ENCODE results near the gene OR8B8. TPM values are rescaled to one million over a fixed set of nuclear protein-coding genes. Genes with fewer than 3 reads are reported as not detected.

OR8B8 gene
- total and polyA plus RNA-seq, 2 of the 4 experiments (the other 2 are of a cell fraction): not detected

GRCh38 chr11:124402326-124402922 lies 43.1 kb downstream of the OR8B8 start (continued):
- no peak for TF ChIP-seq RFX5 (IDR thresholded peaks at IDR 0.05; ENCODE audit: low read depth, low read length)

DNA sequence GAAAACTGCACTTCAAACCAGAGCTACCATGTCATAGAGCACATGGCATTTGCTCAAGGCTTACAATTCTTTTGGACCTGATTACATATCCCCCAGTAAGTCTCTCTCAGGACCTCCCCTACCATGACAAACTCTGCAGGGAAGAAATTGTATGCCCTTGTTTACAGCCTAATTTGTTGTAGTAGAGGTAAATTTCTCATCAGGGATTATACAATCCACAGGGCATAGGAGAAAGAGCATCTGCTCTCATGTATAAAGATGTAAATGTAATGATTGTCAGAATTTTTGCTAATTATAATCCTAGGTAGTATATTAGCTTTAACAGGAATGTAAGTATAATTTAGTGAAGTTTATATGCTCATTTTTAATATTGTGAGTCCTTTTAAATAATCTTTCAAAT lies 46.6 kb downstream of the OR8B8 start, which contains the start of gene OR8B3:
OR8B3 (minus strand) TSS at position 101 of the 400 bp plus-strand sequence. CDS start 1,673 bp downstream, outside the sequence.
- DNase-seq (no peak), ATAC-seq (ENCODE audit: low read depth) (no peak)
- Histone ChIP-seq H3K23ac (ENCODE audit: low read depth, low read length) (no peak within 1 kb of the TSS), H4K5ac (ENCODE audit: low read depth, low read length) (no peak within 1 kb of the TSS), H3K18ac (ENCODE audit: low read depth, low read length) (no peak within 1 kb of the TSS), H2BK20ac (ENCODE audit: low read depth, low read length) (no peak within 1 kb of the TSS), H3K14ac (replicated peaks; ENCODE audit: low read depth, low read length) (no peak within 1 kb of the TSS), H2BK120ac (ENCODE audit: low read depth, low read length) (no peak within 1 kb of the TSS), H2AK5ac (ENCODE audit: low read depth, low read length) (no peak within 1 kb of the TSS), H2AK9ac (replicated peaks; ENCODE audit: low read depth, low read length, poor library complexity) (no peak within 1 kb of the TSS), H3K4ac (ENCODE audit: low read depth, low read length) (no peak within 1 kb of the TSS), H3K9me1 (ENCODE audit: insufficient read depth, low read length) (no peaks in the 10 kb centered on the region), H4K8ac (ENCODE audit: low read depth in 2 of 2, low read length in 2 of 2) (no peak within 1 kb of the TSS), H3K4me1 (ENCODE audit: control insufficient read depth, insufficient read depth, low read length) (no peaks in the 10 kb centered on the region), H3K56ac (ENCODE audit: extremely low read depth, insufficient read depth, low read length) (no peak within 1 kb of the TSS), H3K36me3 (ENCODE audit: control insufficient read depth, insufficient read depth, low read length) (no peaks in the 10 kb centered on the region), H2BK15ac (ENCODE audit: low read depth, low read length) (no peak within 1 kb of the TSS), H3K27ac (ENCODE audit: insufficient read depth, low read length) (no peak within 1 kb of the TSS), H2AFZ (replicated peaks; ENCODE audit: low read length, poor library complexity) (no peak within 1 kb of the TSS), H3K4me2 (ENCODE audit: low read depth, low read length) (no peak within 1 kb of the TSS), H3K27me3 (ENCODE audit: control insufficient read depth, insufficient read depth, low read length) (no peaks in the 10 kb centered on the region; the same call in 1 of the 2 replicates), H3K4me3 (ENCODE audit: insufficient read depth, low read depth, low read length) (no peak within 1 kb of the TSS), H4K91ac (ENCODE audit: insufficient read depth, low read depth, low read length) (no peak within 1 kb of the TSS), H4K20me1 (ENCODE audit: insufficient read depth, low read length) (no peaks in the 10 kb centered on the region), H3K9ac (ENCODE audit: low read depth, low read length) (no peak within 1 kb of the TSS), H2BK5ac (ENCODE audit: low read depth, low read length, poor library complexity, severe bottlenecking) (no peak within 1 kb of the TSS), H3K9me3 (ENCODE audit: control insufficient read depth, insufficient read depth, low read length) (no peaks in the 10 kb centered on the region), H3K79me1 (ENCODE audit: low read depth in 1 of 2, low read length in 2 of 2) (no peaks in the 10 kb centered on the region)
- ChIA-PET CTCF (no interaction called here), POLR2A (ENCODE audit: unreplicated experiment) (no interaction called here)
- in situ Hi-C loops (cut with MboI; ENCODE audit: low sequenced_read_pairs): no loop called here
- TF ChIP-seq MXI1 (IDR thresholded peaks at IDR 0.05; ENCODE audit: borderline replicate concordance, low read depth, low read length) (no peak), NFE2L2 (IDR thresholded peaks at IDR 0.05; ENCODE audit: low read depth, low read length) (no peak), FOS (IDR thresholded peaks at IDR 0.05; ENCODE audit: low read depth, low read length) (no peak), BHLHE40 (IDR thresholded peaks at IDR 0.05; ENCODE audit: low read depth, low read length) (no peak), RCOR1 (IDR thresholded peaks at IDR 0.05; ENCODE audit: insufficient replicate concordance, low read length) (no peak), CHD1 (IDR thresholded peaks at IDR 0.05; ENCODE audit: low read depth, low read length) (no peak), MAFK (IDR thresholded peaks at IDR 0.05; ENCODE audit: low read depth, low read length) (no peak), CEBPB (IDR thresholded peaks at IDR 0.05; ENCODE audit: low read depth, low read length) (no peak), RAD21 (IDR thresholded peaks at IDR 0.05; ENCODE audit: low read length) (no peak), SMC3 (IDR thresholded peaks at IDR 0.05; ENCODE audit: low read depth, low read length) (no peak)
- TF ChIP-seq, protein P1, sequence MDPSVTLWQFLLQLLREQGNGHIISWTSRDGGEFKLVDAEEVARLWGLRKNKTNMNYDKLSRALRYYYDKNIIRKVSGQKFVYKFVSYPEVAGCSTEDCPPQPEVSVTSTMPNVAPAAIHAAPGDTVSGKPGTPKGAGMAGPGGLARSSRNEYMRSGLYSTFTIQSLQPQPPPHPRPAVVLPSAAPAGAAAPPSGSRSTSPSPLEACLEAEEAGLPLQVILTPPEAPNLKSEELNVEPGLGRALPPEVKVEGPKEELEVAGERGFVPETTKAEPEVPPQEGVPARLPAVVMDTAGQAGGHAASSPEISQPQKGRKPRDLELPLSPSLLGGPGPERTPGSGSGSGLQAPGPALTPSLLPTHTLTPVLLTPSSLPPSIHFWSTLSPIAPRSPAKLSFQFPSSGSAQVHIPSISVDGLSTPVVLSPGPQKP (IDR thresholded peaks at IDR 0.05; ENCODE audit: borderline replicate concordance, low read depth, low read length): no peak
- TF ChIP-seq, protein P2, sequence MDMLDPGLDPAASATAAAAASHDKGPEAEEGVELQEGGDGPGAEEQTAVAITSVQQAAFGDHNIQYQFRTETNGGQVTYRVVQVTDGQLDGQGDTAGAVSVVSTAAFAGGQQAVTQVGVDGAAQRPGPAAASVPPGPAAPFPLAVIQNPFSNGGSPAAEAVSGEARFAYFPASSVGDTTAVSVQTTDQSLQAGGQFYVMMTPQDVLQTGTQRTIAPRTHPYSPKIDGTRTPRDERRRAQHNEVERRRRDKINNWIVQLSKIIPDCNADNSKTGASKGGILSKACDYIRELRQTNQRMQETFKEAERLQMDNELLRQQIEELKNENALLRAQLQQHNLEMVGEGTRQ (IDR thresholded peaks at IDR 0.05; ENCODE audit: low read depth, low read length): no peak
- BruUV-seq (replicated peaks): no TSS peak
- intact Hi-C loops (cut with micrococcal nuclease): no loop called here
- dilution Hi-C loops (cut with HindIII; ENCODE audit: low sequenced_read_pairs, unreplicated experiment): no loop called here
